NCI-H2227 treated with DMSO at 0.1 percent for 48 hours (cell line): ENCODE results near the gene USB1.

Experiments
- DNase-seq: peaks from one replicate; lab custom pipeline; 2025; lab: John Stamatoyannopoulos, UW

USB1 gene

DNA sequence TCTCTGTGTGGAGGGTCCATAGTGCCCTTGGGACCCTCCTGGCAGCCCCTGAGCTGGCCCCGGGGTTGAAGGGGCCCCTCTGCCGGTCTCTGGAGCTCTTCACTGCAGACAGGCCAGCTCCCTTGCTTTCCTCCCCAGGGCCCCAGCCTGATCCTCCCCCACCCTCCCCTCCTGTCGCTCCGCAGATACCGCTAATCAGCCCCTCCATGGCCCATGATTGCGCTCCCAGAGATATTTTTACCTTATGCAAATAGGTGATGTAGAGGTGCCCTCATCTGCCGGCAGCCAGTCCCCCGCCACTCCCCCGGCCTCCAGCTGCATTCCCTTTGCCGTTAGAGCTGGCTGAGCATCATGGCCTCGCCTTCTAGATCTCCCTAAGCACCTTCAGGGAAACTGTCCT is 33.6 kb downstream of the USB1 start:
- no peak for DNase-seq

- DNase-seq = no peak
These were observed 34.4 kb downstream of the USB1 start for GRCh38 chr16:58035356-58036170.

- DNase-seq = no peak
These were observed 35.7 kb downstream of the USB1 start for GRCh38 chr16:58036943-58037342.

DNA sequence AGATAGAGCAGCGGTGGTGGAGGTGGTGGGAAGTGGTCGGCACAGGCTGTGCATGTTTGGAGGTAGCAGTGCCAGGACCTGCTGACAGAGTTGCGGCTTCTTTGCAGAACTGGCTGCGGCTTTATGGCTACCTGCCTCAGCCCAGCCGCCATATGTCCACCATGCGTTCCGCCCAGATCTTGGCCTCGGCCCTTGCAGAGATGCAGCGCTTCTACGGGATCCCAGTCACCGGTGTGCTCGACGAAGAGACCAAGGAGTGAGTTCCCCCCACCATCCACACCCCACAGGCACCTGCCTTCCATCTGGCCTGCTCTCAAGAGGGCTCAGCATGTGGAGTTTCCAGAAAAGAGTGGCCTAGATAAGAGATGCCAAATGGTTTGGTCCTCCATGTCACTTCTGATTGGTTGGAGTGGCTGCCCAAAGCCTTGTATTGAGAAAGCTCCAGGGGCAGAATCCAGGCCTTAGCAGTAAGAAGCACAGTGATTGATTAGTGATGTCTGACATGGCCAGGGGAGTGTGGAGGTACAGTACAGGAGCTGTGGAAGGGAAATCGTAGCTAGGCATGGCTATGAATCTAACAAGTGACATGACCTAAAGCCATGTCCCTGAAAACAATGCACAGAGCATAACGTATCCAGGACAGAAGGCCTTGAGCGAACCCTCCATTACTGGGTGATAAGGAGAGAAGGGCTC is 36.3 kb downstream of the USB1 start:
- no peak for DNase-seq

GRCh38 chr16:58038219-58038641 is 37.0 kb downstream of the USB1 start:
- DNase-seq = no peak

DNA sequence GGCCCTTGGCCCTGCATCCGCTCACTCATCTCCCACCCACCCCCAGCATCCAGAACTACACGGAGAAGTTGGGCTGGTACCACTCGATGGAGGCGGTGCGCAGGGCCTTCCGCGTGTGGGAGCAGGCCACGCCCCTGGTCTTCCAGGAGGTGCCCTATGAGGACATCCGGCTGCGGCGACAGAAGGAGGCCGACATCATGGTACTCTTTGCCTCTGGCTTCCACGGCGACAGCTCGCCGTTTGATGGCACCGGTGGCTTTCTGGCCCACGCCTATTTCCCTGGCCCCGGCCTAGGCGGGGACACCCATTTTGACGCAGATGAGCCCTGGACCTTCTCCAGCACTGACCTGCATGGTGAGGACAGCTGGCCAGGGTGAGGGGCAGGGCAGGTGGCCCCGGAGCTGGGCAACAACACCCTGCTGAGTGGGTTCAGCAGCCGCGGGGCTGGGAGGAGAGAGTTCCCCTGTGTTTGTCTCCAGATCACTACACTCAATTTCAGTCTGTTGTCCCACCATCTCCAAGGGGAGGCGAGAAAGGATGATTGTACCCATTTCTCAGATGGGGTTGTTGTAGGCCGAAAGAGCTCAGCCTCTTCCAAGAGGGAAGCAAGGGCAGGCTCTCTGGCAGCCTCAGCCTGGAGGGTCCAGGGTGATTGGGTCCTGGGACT is 38.8 kb downstream of the USB1 start:
- DNase-seq = no peak

DNA sequence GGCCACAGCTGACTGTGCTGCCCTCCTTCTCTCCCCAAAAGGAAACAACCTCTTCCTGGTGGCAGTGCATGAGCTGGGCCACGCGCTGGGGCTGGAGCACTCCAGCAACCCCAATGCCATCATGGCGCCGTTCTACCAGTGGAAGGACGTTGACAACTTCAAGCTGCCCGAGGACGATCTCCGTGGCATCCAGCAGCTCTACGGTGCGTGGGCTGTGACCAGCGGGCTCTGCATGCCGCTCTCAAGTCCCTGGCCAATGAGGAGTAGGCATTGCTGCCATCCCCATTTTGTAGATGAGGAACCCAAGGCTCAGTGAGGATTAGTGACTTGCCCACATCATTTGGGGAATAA is 39.3 kb downstream of the USB1 start:
- DNase-seq = no peak

DNA sequence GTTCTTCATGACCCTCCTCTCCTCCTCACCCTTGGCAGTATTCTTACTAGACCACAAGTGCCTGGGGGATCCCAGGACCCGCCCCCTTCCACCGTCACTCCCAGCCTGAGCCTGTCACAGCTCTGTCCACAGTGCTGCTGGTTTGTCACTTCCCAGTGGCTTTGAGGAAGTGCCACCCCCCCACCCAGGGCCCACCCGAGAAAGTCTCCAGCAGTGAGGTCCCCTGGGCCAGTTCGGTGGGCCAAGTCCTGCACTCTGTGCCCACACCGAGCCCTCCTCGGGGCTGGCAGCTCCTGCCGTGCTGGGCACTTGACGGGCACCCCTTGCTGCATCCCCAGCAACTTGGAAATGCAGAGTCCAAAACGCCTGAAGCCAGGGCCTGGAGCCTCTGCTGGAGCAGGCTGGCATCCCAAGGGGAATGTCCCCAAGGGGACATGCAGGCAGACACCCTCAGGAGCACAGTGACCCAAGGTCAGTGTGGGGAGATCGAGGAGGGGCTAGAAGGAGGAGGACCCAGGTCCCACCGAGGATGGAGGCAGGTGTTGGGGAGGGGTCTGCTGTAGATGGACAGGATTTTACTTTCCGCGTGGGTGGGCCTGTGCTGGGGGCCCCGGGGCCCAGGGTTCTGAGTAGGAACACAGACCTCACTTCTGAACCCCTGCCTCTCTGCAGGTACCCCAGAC is 39.9 kb downstream of the USB1 start:
- DNase-seq = no peak

DNA sequence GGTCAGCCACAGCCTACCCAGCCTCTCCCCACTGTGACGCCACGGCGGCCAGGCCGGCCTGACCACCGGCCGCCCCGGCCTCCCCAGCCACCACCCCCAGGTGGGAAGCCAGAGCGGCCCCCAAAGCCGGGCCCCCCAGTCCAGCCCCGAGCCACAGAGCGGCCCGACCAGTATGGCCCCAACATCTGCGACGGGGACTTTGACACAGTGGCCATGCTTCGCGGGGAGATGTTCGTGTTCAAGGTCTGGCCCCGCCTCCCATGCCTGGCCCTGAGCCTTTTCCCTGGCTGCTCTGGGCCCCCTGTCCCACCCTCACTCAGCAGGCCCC is 40.4 kb downstream of the USB1 start:
- DNase-seq = no peak

DNA sequence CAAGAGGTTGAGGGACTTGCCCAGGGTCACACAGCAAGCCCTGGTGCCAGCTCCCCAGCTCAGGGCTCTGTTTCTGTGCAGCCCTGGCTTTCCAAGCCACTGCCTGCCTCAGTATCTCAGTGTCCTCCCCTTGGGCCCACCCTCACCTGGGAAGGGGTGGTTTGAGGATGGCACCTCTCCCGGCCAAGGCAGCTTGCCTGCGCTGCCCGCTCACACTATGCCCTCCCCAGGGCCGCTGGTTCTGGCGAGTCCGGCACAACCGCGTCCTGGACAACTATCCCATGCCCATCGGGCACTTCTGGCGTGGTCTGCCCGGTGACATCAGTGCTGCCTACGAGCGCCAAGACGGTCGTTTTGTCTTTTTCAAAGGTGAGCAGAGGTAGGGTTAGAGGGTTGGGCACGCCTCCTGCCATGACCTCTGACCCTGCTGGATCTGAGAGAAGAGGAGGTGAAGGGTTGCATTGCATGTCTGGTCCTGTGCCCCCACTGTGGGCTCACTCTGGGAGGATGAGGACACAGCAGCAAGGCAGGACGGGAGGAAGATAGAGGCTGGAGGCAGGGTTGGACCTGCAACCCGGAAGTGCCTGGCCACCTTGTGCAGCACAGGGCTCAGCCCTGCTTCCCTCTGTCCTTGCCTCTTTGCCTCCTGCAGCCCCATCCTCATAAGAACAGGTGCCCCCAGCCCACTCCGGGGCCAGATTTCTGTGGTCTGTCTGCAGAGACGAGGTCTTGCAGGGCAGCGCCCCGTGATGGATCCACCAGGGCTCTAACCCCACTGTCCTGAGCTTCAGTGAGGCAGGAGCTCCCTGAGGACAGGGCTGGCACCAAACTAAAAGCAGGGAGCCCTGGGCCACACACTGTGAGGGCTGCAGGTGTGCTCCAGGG is 41.0 kb downstream of the USB1 start:
- no peak for DNase-seq

- DNase-seq = no peak
These were observed 41.8 kb downstream of the USB1 start for GRCh38 chr16:58042886-58043515.

DNA sequence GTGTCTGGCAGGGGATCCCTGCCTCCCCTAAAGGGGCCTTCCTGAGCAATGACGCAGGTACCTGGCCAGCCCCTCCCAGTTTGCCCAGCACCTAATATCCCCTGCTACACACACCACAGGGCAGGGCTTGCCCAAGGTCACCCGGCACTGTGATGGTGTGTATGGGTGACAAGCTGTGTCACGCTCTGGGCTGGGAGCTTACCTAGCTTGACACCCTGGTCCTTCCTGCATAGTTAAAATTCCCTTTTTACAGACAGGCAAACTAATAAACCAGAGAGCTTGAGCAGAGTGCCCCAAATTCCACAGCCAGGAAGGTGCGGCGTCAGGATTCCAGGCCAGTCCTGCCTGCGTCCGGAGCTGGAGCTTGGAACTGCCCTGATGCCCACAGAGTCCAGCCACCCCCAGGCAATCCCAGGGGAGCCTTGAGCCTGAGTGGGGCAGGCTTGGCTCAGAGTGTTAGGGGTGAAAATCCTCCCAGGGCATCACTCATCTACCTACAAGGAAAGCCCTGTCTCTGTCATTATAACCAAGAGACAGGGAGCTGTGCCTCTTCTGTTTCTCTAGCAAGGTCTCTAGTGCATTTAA is 42.5 kb downstream of the USB1 start:
- DNase-seq = no peak

- DNase-seq = no peak
These were observed 43.2 kb downstream of the USB1 start for GRCh38 chr16:58044266-58045019.

- no peak for DNase-seq
These were observed 43.9 kb downstream of the USB1 start for GRCh38 chr16:58045096-58045495.

DNA sequence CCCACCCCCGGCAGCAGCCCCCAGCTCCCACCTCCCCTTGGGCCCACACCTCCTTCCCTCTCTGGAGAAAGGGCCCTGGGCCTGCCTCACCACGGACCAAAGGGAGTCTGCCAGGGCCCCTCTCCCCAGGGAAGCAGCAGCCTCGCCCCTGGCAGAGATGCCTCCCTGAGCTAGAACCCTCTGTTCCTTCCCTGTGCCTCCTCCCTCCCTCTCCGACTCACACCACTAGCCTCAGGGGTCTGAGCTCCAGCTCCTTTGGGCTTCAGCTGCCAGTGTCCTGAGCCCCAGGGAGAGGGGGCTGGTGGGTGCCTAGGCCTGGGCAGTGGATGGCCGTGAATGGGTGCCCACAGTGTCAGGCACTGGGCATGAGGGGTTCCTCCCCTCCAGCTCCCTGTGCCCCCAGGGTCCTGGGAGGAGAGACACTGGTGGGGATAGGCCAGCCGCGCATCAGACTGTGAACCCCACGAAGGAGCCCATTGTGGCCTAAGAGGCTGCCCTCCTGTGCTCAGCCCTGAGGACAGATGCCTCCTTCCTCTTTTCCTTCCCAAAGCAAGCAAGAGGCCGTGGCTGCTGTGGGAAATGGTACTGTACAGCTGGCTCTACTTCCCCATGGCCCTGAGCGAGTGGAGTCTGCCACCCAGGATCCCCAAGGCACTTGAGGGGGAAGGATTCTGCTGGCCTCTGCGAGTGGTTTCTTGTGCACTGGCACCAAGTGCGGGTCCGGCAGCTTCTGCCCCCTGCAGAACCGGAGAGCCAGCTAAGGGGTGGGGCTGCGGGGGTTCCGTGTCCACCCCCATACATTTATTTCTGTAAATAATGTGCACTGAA is 45.1 kb downstream of the USB1 start:
- DNase-seq = no peak

- DNase-seq = no peak
These were observed 45.7 kb downstream of the USB1 start for GRCh38 chr16:58046936-58047335.

GRCh38 chr16:58047557-58048348 is 46.5 kb downstream of the USB1 start:
- DNase-seq = no peak

GRCh38 chr16:58048494-58049231 is 47.5 kb downstream of the USB1 start:
- DNase-seq = no peak
